NCI-H69 (cell line): ENCODE measurements around the gene ACTL8.
A peak's percentile ranks its signal among the peaks of the same experiment; 100 is the strongest.

ENCODE experiments used
- DNase-seq: peaks from one replicate; lab custom pipeline; 2025; lab: John Stamatoyannopoulos, UW

ACTL8 gene

GRCh38 chr1:17845583-17845982 is 90.5 kb downstream of the ACTL8 start:
- DNase-seq, result no peak

- no peak for DNase-seq
These were observed 91.2 kb downstream of the ACTL8 start for GRCh38 chr1:17846341-17846740.

GRCh38 chr1:17847111-17847510 is 92.0 kb downstream of the ACTL8 start:
- DNase-seq, result peak; percentile 17

GRCh38 chr1:17849216-17849615 is 94.1 kb downstream of the ACTL8 start:
- DNase-seq, result no peak

- DNase-seq, result no peak
These were observed 95.9 kb downstream of the ACTL8 start for GRCh38 chr1:17851056-17851455.

- no peak for DNase-seq
These were observed 97.2 kb downstream of the ACTL8 start for GRCh38 chr1:17852383-17852782.

GRCh38 chr1:17853241-17853935 is 98.3 kb downstream of the ACTL8 start:
- no peak for DNase-seq

- no peak for DNase-seq
These were observed 101.5 kb downstream of the ACTL8 start for GRCh38 chr1:17856496-17857108.

- no peak for DNase-seq
These were observed 102.0 kb downstream of the ACTL8 start for GRCh38 chr1:17857109-17857499.

- no peak for DNase-seq
These were observed 102.9 kb downstream of the ACTL8 start for GRCh38 chr1:17857996-17858395.

- DNase-seq, result no peak
These were observed 105.7 kb downstream of the ACTL8 start for GRCh38 chr1:17860812-17861211.

- DNase-seq, result peak; percentile 27
These were observed 106.6 kb downstream of the ACTL8 start for GRCh38 chr1:17861685-17862084.

- no peak for DNase-seq
These were observed 107.0 kb downstream of the ACTL8 start for GRCh38 chr1:17862121-17862520.

GRCh38 chr1:17865912-17866739 is 111.0 kb downstream of the ACTL8 start:
- DNase-seq, result no peak

GRCh38 chr1:17866740-17867029 is 111.6 kb downstream of the ACTL8 start:
- DNase-seq, result no peak

GRCh38 chr1:17867470-17867869 is 112.3 kb downstream of the ACTL8 start:
- DNase-seq, result no peak

GRCh38 chr1:17869815-17870214 is 114.7 kb downstream of the ACTL8 start:
- DNase-seq, result no peak

- no peak for DNase-seq
These were observed 115.5 kb downstream of the ACTL8 start for GRCh38 chr1:17870679-17871078.

- DNase-seq, result no peak
These were observed 118.0 kb downstream of the ACTL8 start for GRCh38 chr1:17873007-17873675.

GRCh38 chr1:17874231-17874630 is 119.1 kb downstream of the ACTL8 start:
- no peak for DNase-seq

- DNase-seq, result no peak
These were observed 119.6 kb downstream of the ACTL8 start for GRCh38 chr1:17874710-17875109.

GRCh38 chr1:17875171-17875881 is 120.2 kb downstream of the ACTL8 start:
- DNase-seq, result no peak
